H1 (cell line): ENCODE data around the gene FAM181A. TPM values are rescaled to one million over a fixed set of nuclear protein-coding genes. Genes with fewer than 3 reads are reported as not detected.

Source experiments
- CTBP2 ChIP-seq: IDR thresholded peaks from 2 replicates; pipeline ENCODE4 v1.7.0; 2011; ENCODE audit warnings: borderline replicate concordance, mild to moderate bottlenecking, moderate library complexity, mixed read lengths, low read length; ENCODE audit not compliant: insufficient read depth, insufficient read length
- EZH2 ChIP-seq: fragments of 200-600 bp; sonication (generic); IDR thresholded peaks from 2 replicates; pipeline ENCODE4 v1.7.1; 2012; ENCODE audit warnings: low read depth, mild to moderate bottlenecking, moderate library complexity, low read length, inconsistent platforms; ENCODE audit not compliant: severe bottlenecking
- RNF2 ChIP-seq: fragments of 200-900, 300-1000 bp; sonication (generic); IDR thresholded peaks from 2 replicates; pipeline ENCODE4 v1.7.1; 2016; ENCODE audit warnings: borderline replicate concordance, low read depth, mild to moderate bottlenecking, antibody characterized with exemption, low read length; ENCODE audit not compliant: poor library complexity, severe bottlenecking; ENCODE audit errors: missing control alignments
- microRNA-seq, 2 experiments: library from miRNA; unstranded; fragments of <30 nt; microRNA quantifications; one replicate each; pipeline versions ENCODE4 to v1.2.0, GENCODE V29; 2016 to 2020; ENCODE audit warnings: borderline microRNAs expressed in 2 of 2, borderline number of aligned reads in 2 of 2, borderline replicate concordance in 1 of 2
- polyA plus RNA-seq, 7 experiments: library from polyadenylated mRNA; depleted of rRNA in 3 of 7; stranded (reverse) in 5 of 7; unstranded in 2 of 7; fragments of >200 nt in 5 of 7; fragments of 200-250 nt in 2 of 7; gene quantifications; 1 replicate in 5 of 7; 2 replicates in 1 of 7; 4 replicates in 1 of 7; pipeline versions ENCODE4 v1.2.1 to v1.2.3, GENCODE V29; 2011 to 2013; ENCODE audit warnings: missing spikeins in 2 of 7, mixed read lengths in 2 of 7
- small RNA-seq: library from polyadenylated mRNA; stranded (forward); fragments of <200 nt; extraction: miRNeasy Mini kit (QIAGEN cat#:217004); gene quantifications from one replicate; pipeline ENCODE3, GENCODE V24; 2013; ENCODE audit not compliant: insufficient read depth
- total RNA-seq: library from RNA; stranded (reverse); fragmentation: NEBNext Ultra II Directional; extraction: Animal tissue kit (Norgen Biotek cat#: 25700); gene quantifications from 2 replicates; pipeline ENCODE4 v1.2.1, GENCODE V29; 2021

Gene FAM181A
- total and polyA plus RNA-seq, 2 of the 8 experiments (the other 6 are each of a cell fraction or from before 2014, with no cell fraction given): not detected

DNA sequence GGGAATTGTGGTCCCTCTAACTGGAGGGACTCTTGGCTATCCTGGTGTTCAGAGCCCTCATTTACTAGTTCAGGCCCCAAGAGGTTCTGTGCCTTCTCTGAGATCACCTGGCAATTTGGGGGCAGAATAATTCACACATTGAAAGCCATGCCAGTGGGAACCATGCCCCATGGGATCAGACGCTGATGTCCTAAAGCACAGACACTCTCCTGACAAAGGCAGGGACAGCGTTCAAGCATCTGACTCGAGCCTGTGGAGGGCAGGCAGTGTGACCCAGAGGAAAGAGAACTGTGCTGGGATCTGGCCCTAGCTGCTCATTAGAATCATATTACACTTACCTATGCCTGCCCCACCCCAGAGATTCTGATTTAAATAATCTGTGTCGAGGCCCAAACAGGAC lies 51.6 kb downstream of the FAM181A start (continued):
- TF ChIP-seq CTBP2 (no peak), RNF2 (no peak), EZH2 (no peak)

Small RNA genes within 50 kb of the gene (microRNA-seq; reads per million reads assigned to microRNA genes)
- 0 reads per million in 2 experiments for gene MIR4506

Small RNA genes within 50 kb of the gene (small RNA-seq; reads per million reads assigned to genes)
- gene MIR4506: not detected

Other genes with a start within 250 kb of the FAM181A start
- gene PRIMA1, start 138.9 kb upstream of the FAM181A start, total RNA-seq: 3.9 and 4.5 TPM in 2 replicates
- 2.8 and 3.6 TPM in 2 replicates for gene PRIMA1, start 138.9 kb upstream of the FAM181A start, polyA plus RNA-seq (2011; rRNA removed)
- 0.77 and 1.0 TPM in 2 replicates for gene ASB2, start 49.2 kb downstream of the FAM181A start, total RNA-seq
- 2.1 and 3.2 TPM in 2 replicates for gene ASB2, start 49.2 kb downstream of the FAM181A start, polyA plus RNA-seq (2011; rRNA removed)
- gene CCDC197, start 70.0 kb downstream of the FAM181A start, total RNA-seq: not detected in 2 replicates
- gene CCDC197, start 70.0 kb downstream of the FAM181A start, polyA plus RNA-seq (2011; rRNA removed): not detected in 2 replicates
- 4.1 and 4.2 TPM in 2 replicates for gene OTUB2, start 99.0 kb downstream of the FAM181A start, total RNA-seq
- 2.2 and 2.6 TPM in 2 replicates for gene OTUB2, start 99.0 kb downstream of the FAM181A start, polyA plus RNA-seq (2011; rRNA removed)
- 186 and 201 TPM in 2 replicates for gene DDX24, start 153.9 kb downstream of the FAM181A start, total RNA-seq
- 73.8 and 89.0 TPM in 2 replicates for gene DDX24, start 153.9 kb downstream of the FAM181A start, polyA plus RNA-seq (2011; rRNA removed)
- 19.9 and 21.2 TPM in 2 replicates for gene IFI27L1, start 154.0 kb downstream of the FAM181A start, total RNA-seq
- gene IFI27L1, start 154.0 kb downstream of the FAM181A start, polyA plus RNA-seq (2011; rRNA removed): 30.5 and 36.8 TPM in 2 replicates
- gene IFI27, start 183.4 kb downstream of the FAM181A start, total RNA-seq: 0.76 and 1.0 TPM in 2 replicates
- 1.9 and 2.2 TPM in 2 replicates for gene IFI27, start 183.4 kb downstream of the FAM181A start, polyA plus RNA-seq (2011; rRNA removed)
- 14.0 and 19.8 TPM in 2 replicates for gene IFI27L2, start 202.3 kb downstream of the FAM181A start, total RNA-seq
- 69.6 and 74.7 TPM in 2 replicates for gene IFI27L2, start 202.3 kb downstream of the FAM181A start, polyA plus RNA-seq (2011; rRNA removed)
- 9.4 and 9.6 TPM in 2 replicates for gene PPP4R4, start 247.0 kb downstream of the FAM181A start, total RNA-seq
- 2.5 and 3.3 TPM in 2 replicates for gene PPP4R4, start 247.0 kb downstream of the FAM181A start, polyA plus RNA-seq (2011; rRNA removed)